GM23338 (cell line): Measurements from ENCODE around the gene NUCKS1. TPM values are rescaled to one million over a fixed set of nuclear protein-coding genes. Genes with fewer than 3 reads are reported as not detected.

Experiments used
- ATAC-seq: fragments of 200-7000 bp; cut with Tn5 transposase; 3 replicates; pipeline ENCODE4 v1.9.1; 2020
- DNase-seq: peaks from one replicate; pipeline ENCODE4 v3.0.0-alpha.2; 2015; ENCODE audit warnings: low spot score
- H2AFZ ChIP-seq: fragments of 200-600 bp; sonication (generic); 2 replicates; pipeline ENCODE4 v1.8.0; 2016; ENCODE audit warnings: antibody characterized with exemption, mild to moderate bottlenecking, moderate library complexity
- H3F3A ChIP-seq: fragments of 200-600 bp; sonication (generic); replicated peaks from 2 replicates; pipeline ENCODE4 v1.8.0; 2017; ENCODE audit warnings: antibody characterized with exemption, mixed run types, low read depth
- H3K27ac ChIP-seq: fragments of 200-600 bp; sonication (generic); 2 replicates; pipeline ENCODE4 v1.6.1; 2016; ENCODE audit warnings: low read depth
- H3K27me3 ChIP-seq: fragments of 200-600 bp; sonication (generic); 2 replicates; pipeline ENCODE4 v1.8.0; 2016; ENCODE audit warnings: mild to moderate bottlenecking, mixed run types, moderate library complexity; ENCODE audit not compliant: insufficient read depth
- H3K36me3 ChIP-seq: fragments of 200-600 bp; sonication (generic); 2 replicates; pipeline ENCODE4 v1.8.0; 2016; ENCODE audit warnings: mild to moderate bottlenecking; ENCODE audit not compliant: insufficient read depth
- H3K4me1 ChIP-seq: fragments of 200-600 bp; sonication (generic); 2 replicates; pipeline ENCODE4 v1.8.0; 2016; ENCODE audit warnings: mild to moderate bottlenecking, moderate library complexity; ENCODE audit not compliant: insufficient read depth
- H3K4me2 ChIP-seq: fragments of 200-600 bp; sonication (generic); 2 replicates; pipeline ENCODE4 v1.7.1; 2017; ENCODE audit warnings: mixed run types
- H3K4me3 ChIP-seq: fragments of 200-600 bp; sonication (generic); 2 replicates; pipeline ENCODE4 v1.6.1; 2016; ENCODE audit warnings: mixed run types
- H3K79me2 ChIP-seq: fragments of 200-600 bp; sonication (generic); replicated peaks from 2 replicates; pipeline ENCODE4 v1.8.0; 2017; ENCODE audit warnings: mild to moderate bottlenecking; ENCODE audit not compliant: insufficient read depth
- H3K9me2 ChIP-seq: fragments of 200-600 bp; sonication (generic); 2 replicates; pipeline ENCODE4 v1.8.0; 2017; ENCODE audit not compliant: insufficient read depth
- H4K20me1 ChIP-seq: fragments of 200-600 bp; sonication (generic); replicated peaks from 2 replicates; pipeline ENCODE4 v1.8.0; 2017; ENCODE audit warnings: mild to moderate bottlenecking; ENCODE audit not compliant: insufficient read depth
- H3K27ac Mint-ChIP-seq: 2 replicates; pipeline ENCODE4 v1.8.0; 2020; ENCODE audit warnings: inconsistent platforms, mild to moderate bottlenecking, moderate library complexity, mixed read lengths
- H3K27me3 Mint-ChIP-seq: 3 replicates; pipeline ENCODE4 v1.8.0; 2022; ENCODE audit warnings: low read depth, mild to moderate bottlenecking, moderate library complexity, mixed read lengths, inconsistent platforms; ENCODE audit not compliant: insufficient read depth, poor library complexity
- H3K36me3 Mint-ChIP-seq: 3 replicates; pipeline ENCODE4 v1.8.0; 2021; ENCODE audit warnings: low read depth, mild to moderate bottlenecking, inconsistent platforms, moderate library complexity, mixed read lengths
- H3K4me1 Mint-ChIP-seq: 3 replicates; pipeline ENCODE4 v1.8.0; 2020; ENCODE audit warnings: mild to moderate bottlenecking, inconsistent platforms, mixed read lengths
- H3K4me3 Mint-ChIP-seq: 3 replicates; pipeline ENCODE4 v1.8.0; 2021; ENCODE audit warnings: moderate library complexity, mild to moderate bottlenecking, inconsistent platforms, mixed read lengths
- H3K9me3 Mint-ChIP-seq: 3 replicates; pipeline ENCODE4 v1.8.0; 2020; ENCODE audit warnings: moderate library complexity, mild to moderate bottlenecking, inconsistent platforms, mixed read lengths
- CREB1 ChIP-seq: fragments of 250-450 bp; sonication (Bioruptor Pico); IDR thresholded peaks from 2 replicates; pipeline ENCODE4 v1.5.0; 2020; ENCODE audit warnings: low read depth, mild to moderate bottlenecking, moderate library complexity
- EZH2 ChIP-seq: fragments of 200-600 bp; sonication (generic); IDR thresholded peaks from one replicate; pipeline ENCODE4 v1.8.0; 2017; ENCODE audit warnings: antibody characterized with exemption, mild to moderate bottlenecking, low read depth; ENCODE audit not compliant: unreplicated experiment
- EZH2phosphoT487 ChIP-seq: fragments of 200-600 bp; sonication (generic); IDR thresholded peaks from one replicate; pipeline ENCODE4 v1.8.1; 2018; ENCODE audit warnings: antibody characterized with exemption; ENCODE audit not compliant: unreplicated experiment
- NANOG ChIP-seq: IDR thresholded peaks from 2 replicates; pipeline ENCODE4 v1.6.1; 2016; ENCODE audit warnings: antibody characterized with exemption, borderline replicate concordance
- POLR2AphosphoS5 ChIP-seq: IDR thresholded peaks from 2 replicates; pipeline ENCODE4 v1.6.1; 2016; ENCODE audit warnings: antibody characterized with exemption, low read depth
- STAT1 ChIP-seq: IDR thresholded peaks from one replicate; pipeline ENCODE4 v1.6.1; 2016; ENCODE audit warnings: antibody characterized with exemption; ENCODE audit not compliant: unreplicated experiment
- ZNF114 ChIP-seq: fragments of 250-450 bp; sonication (Bioruptor Pico); IDR thresholded peaks from 2 replicates; pipeline ENCODE4 v1.5.0; 2020; ENCODE audit warnings: mild to moderate bottlenecking, moderate library complexity
- polyA plus RNA-seq: library from polyadenylated mRNA; unstranded; fragments of >200 nt; fragmentation: Nextera tagmentation; extraction: Ambion mirVana; gene quantifications from 2 replicates; pipeline ENCODE4 v1.2.1, GENCODE V29; 2016
- total RNA-seq: library from RNA; depleted of rRNA; stranded (reverse); fragments of >200 nt; shearing (Covaris generic); gene quantifications from 2 replicates; pipeline ENCODE4 v1.2.3, GENCODE V29; 2014
- TF ChIP-seq, protein P1 (sequence below), 2 experiments: fragments of 200-600 bp in 1 of 2; sonication (generic) in 1 of 2; conservative IDR thresholded peaks; 2 replicates each; pipeline versions ENCODE4 v1.5.1 to v1.6.1; 2016 to 2017; ENCODE audit warnings: antibody characterized with exemption in 2 of 2, low read depth in 2 of 2, mild to moderate bottlenecking in 2 of 2, moderate library complexity in 1 of 2
- TF ChIP-seq, protein P2 (sequence below): IDR thresholded peaks from one replicate; pipeline ENCODE4 v1.6.1; 2018; ENCODE audit warnings: antibody characterized with exemption; ENCODE audit not compliant: unreplicated experiment
- TF ChIP-seq, protein P3 (sequence below): fragments of 250-450 bp; sonication (Bioruptor Pico); IDR thresholded peaks from 2 replicates; pipeline ENCODE4 v1.5.0; 2020; ENCODE audit warnings: mild to moderate bottlenecking, moderate library complexity
- TF ChIP-seq, protein P4 (sequence below): IDR thresholded peaks from 2 replicates; pipeline ENCODE4 v1.6.1; 2016; ENCODE audit warnings: antibody characterized with exemption

NUCKS1 gene
- total and polyA plus RNA-seq, 2 experiments from 2014 or later: 255 to 307 TPM

DNA sequence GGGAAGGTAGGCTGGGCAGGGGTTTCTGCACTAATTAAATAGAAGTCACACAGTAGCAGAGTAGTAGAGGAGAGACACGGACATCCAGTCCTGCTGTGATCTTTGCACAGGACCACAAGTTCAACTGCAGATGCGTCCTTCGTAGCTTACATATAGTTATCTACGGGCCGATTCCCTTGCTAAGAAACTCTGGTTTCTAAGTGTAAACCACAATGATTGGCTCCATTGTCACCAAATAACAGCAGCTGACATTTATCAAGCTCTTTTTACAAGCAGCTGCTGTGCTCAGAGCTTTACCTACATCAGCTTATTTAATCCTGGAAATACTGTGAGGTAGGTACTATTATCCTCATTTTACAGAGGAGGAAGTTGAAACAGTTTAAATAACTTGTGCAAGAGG, 72.8 kb downstream of the NUCKS1 start (continued):
- TF ChIP-seq, protein P1, sequence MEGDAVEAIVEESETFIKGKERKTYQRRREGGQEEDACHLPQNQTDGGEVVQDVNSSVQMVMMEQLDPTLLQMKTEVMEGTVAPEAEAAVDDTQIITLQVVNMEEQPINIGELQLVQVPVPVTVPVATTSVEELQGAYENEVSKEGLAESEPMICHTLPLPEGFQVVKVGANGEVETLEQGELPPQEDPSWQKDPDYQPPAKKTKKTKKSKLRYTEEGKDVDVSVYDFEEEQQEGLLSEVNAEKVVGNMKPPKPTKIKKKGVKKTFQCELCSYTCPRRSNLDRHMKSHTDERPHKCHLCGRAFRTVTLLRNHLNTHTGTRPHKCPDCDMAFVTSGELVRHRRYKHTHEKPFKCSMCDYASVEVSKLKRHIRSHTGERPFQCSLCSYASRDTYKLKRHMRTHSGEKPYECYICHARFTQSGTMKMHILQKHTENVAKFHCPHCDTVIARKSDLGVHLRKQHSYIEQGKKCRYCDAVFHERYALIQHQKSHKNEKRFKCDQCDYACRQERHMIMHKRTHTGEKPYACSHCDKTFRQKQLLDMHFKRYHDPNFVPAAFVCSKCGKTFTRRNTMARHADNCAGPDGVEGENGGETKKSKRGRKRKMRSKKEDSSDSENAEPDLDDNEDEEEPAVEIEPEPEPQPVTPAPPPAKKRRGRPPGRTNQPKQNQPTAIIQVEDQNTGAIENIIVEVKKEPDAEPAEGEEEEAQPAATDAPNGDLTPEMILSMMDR (conservative IDR thresholded peaks at IDR 0.05; ENCODE audit: low read depth in 2 of 2): no peak
- TF ChIP-seq NANOG (no peak), EZH2 (no peak)

DNA sequence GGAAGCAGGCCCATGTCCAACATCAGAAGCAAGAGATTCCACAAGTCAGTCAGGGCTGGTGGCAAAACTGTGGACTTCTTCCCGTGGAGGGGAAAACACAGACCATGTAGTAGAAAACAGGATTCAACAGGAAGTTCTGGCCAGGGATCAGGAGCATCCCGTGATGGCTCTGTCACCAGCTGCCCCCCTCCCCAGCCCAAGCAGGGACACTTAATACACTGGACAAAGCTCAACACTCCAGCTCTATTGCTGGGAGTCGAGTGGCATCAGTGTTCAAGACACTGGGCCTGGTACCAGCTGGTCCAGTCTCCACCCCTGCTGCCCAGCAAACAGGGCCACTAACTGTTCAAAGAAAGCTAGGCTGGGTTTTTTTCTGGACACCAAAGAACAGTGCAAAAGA, 73.4 kb downstream of the NUCKS1 start:
- Mint-ChIP-seq H3K27me3 (peaks cover 21% of the 10 kb centered on the region), H3K27ac (no peak overlapping the region)
- TF ChIP-seq EZH2 (no peak), POLR2AphosphoS5 (no peak), STAT1 (no peak), EZH2phosphoT487 (no peak), NANOG (no peak), ZNF114 (no peak), CREB1 (CRISPR knock-in tag) (no peak)
- TF ChIP-seq, protein P2, sequence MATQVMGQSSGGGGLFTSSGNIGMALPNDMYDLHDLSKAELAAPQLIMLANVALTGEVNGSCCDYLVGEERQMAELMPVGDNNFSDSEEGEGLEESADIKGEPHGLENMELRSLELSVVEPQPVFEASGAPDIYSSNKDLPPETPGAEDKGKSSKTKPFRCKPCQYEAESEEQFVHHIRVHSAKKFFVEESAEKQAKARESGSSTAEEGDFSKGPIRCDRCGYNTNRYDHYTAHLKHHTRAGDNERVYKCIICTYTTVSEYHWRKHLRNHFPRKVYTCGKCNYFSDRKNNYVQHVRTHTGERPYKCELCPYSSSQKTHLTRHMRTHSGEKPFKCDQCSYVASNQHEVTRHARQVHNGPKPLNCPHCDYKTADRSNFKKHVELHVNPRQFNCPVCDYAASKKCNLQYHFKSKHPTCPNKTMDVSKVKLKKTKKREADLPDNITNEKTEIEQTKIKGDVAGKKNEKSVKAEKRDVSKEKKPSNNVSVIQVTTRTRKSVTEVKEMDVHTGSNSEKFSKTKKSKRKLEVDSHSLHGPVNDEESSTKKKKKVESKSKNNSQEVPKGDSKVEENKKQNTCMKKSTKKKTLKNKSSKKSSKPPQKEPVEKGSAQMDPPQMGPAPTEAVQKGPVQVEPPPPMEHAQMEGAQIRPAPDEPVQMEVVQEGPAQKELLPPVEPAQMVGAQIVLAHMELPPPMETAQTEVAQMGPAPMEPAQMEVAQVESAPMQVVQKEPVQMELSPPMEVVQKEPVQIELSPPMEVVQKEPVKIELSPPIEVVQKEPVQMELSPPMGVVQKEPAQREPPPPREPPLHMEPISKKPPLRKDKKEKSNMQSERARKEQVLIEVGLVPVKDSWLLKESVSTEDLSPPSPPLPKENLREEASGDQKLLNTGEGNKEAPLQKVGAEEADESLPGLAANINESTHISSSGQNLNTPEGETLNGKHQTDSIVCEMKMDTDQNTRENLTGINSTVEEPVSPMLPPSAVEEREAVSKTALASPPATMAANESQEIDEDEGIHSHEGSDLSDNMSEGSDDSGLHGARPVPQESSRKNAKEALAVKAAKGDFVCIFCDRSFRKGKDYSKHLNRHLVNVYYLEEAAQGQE: no peak
- TF ChIP-seq, protein P3, sequence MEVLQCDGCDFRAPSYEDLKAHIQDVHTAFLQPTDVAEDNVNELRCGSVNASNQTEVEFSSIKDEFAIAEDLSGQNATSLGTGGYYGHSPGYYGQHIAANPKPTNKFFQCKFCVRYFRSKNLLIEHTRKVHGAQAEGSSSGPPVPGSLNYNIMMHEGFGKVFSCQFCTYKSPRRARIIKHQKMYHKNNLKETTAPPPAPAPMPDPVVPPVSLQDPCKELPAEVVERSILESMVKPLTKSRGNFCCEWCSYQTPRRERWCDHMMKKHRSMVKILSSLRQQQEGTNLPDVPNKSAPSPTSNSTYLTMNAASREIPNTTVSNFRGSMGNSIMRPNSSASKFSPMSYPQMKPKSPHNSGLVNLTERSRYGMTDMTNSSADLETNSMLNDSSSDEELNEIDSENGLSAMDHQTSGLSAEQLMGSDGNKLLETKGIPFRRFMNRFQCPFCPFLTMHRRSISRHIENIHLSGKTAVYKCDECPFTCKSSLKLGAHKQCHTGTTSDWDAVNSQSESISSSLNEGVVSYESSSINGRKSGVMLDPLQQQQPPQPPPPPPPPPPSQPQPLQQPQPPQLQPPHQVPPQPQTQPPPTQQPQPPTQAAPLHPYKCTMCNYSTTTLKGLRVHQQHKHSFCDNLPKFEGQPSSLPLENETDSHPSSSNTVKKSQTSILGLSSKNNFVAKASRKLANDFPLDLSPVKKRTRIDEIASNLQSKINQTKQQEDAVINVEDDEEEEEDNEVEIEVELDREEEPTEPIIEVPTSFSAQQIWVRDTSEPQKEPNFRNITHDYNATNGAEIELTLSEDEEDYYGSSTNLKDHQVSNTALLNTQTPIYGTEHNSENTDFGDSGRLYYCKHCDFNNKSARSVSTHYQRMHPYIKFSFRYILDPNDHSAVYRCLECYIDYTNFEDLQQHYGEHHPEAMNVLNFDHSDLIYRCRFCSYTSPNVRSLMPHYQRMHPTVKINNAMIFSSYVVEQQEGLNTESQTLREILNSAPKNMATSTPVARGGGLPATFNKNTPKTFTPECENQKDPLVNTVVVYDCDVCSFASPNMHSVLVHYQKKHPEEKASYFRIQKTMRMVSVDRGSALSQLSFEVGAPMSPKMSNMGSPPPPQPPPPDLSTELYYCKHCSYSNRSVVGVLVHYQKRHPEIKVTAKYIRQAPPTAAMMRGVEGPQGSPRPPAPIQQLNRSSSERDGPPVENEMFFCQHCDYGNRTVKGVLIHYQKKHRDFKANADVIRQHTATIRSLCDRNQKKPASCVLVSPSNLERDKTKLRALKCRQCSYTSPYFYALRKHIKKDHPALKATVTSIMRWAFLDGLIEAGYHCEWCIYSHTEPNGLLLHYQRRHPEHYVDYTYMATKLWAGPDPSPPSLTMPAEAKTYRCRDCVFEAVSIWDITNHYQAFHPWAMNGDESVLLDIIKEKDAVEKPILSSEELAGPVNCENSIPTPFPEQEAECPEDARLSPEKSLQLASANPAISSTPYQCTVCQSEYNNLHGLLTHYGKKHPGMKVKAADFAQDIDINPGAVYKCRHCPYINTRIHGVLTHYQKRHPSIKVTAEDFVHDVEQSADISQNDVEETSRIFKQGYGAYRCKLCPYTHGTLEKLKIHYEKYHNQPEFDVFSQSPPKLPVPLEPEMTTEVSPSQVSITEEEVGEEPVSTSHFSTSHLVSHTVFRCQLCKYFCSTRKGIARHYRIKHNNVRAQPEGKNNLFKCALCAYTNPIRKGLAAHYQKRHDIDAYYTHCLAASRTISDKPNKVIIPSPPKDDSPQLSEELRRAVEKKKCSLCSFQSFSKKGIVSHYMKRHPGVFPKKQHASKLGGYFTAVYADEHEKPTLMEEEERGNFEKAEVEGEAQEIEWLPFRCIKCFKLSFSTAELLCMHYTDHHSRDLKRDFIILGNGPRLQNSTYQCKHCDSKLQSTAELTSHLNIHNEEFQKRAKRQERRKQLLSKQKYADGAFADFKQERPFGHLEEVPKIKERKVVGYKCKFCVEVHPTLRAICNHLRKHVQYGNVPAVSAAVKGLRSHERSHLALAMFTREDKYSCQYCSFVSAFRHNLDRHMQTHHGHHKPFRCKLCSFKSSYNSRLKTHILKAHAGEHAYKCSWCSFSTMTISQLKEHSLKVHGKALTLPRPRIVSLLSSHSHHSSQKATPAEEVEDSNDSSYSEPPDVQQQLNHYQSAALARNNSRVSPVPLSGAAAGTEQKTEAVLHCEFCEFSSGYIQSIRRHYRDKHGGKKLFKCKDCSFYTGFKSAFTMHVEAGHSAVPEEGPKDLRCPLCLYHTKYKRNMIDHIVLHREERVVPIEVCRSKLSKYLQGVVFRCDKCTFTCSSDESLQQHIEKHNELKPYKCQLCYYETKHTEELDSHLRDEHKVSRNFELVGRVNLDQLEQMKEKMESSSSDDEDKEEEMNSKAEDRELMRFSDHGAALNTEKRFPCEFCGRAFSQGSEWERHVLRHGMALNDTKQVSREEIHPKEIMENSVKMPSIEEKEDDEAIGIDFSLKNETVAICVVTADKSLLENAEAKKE: no peak
- TF ChIP-seq, protein P4, sequence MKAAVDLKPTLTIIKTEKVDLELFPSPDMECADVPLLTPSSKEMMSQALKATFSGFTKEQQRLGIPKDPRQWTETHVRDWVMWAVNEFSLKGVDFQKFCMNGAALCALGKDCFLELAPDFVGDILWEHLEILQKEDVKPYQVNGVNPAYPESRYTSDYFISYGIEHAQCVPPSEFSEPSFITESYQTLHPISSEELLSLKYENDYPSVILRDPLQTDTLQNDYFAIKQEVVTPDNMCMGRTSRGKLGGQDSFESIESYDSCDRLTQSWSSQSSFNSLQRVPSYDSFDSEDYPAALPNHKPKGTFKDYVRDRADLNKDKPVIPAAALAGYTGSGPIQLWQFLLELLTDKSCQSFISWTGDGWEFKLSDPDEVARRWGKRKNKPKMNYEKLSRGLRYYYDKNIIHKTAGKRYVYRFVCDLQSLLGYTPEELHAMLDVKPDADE: no peak

More for the DNA sequence above, 73.4 kb downstream of the NUCKS1 start:
- Histone ChIP-seq H3K4me2 (no peak overlapping the region), H3K36me3 (no peaks in the 10 kb centered on the region), H3K4me3 (no peak overlapping the region), H4K20me1 (peaks cover 4% of the 10 kb centered on the region; the same call in 1 of the 2 replicates), H3F3A (0 out of 2 replicates have a peak, but pooled peaks cover 10% of the 10 kb centered on the region), H2AFZ (no peak overlapping the region), H3K4me1 (peaks cover 49% of the 10 kb centered on the region), H3K9me2 (no peaks in the 10 kb centered on the region), H3K27me3 (peaks cover 10% of the 10 kb centered on the region), H3K27ac (no peak overlapping the region), H3K79me2 (peaks cover 45% of the 10 kb centered on the region)
- ATAC-seq (no peak), DNase-seq (no peak)
- H3K36me3 Mint-ChIP-seq: no peaks in the 10 kb centered on the region; the same call in 2 of the 3 replicates
- H3K4me3 Mint-ChIP-seq: no peak overlapping the region
- H3K4me1 Mint-ChIP-seq: peaks cover 58% of the 10 kb centered on the region
- H3K9me3 Mint-ChIP-seq: no peaks in the 10 kb centered on the region; the same call in 2 of the 3 replicates
